ENCODE data around the gene FAM222A. TPM values are rescaled to one million over a fixed set of nuclear protein-coding genes. Genes with fewer than 3 reads are reported as not detected.

The FAM222A gene
- total RNA-seq, 1 experiment from 2014 or later: 5.5 TPM

DNA sequence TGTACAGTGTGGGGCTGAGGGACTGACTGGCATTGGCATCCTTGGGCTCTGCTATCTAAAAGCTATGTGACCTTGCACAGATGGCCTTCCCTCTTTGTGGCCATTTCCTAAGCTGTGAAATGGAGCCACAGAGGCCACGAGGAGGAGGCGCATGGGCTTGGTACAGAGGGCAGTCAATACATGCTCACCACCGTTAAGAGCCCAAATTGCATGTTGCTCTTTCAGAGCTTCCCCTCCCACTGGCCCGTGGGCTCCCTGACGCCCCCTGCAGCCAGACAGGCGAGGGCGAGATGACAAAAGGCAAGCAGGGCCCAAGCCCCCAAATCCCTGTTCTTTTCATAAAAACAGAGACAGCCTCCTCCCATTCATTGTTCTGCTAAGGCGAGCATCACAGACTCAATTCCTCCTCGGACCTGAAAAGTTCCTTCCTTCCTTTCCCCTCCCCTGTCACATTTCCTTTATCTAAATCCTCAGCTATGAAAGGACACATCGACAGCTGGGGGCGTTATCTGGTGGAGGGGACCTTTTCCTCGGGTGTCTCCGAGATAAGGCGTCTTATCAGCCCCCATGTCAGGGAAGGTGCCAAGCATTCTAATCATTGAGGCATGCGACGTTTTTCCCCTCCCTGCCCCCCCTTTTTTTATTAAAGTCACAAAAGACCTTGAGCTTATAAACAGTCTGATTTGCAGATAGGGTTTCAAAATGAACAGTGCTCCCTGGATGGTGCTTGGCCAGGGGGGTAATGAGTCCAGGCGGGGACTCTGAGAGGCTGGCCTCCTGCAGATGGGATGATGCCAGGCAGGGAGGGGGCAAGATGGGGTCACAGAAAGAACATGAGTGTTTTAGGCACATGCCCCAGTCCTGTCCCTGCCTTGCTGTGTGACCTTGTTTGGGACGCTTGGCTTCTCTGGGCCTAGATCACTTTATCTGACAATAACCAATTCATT, 26.4 kb downstream of the FAM222A start:
- TF ChIP-seq, protein P1, sequence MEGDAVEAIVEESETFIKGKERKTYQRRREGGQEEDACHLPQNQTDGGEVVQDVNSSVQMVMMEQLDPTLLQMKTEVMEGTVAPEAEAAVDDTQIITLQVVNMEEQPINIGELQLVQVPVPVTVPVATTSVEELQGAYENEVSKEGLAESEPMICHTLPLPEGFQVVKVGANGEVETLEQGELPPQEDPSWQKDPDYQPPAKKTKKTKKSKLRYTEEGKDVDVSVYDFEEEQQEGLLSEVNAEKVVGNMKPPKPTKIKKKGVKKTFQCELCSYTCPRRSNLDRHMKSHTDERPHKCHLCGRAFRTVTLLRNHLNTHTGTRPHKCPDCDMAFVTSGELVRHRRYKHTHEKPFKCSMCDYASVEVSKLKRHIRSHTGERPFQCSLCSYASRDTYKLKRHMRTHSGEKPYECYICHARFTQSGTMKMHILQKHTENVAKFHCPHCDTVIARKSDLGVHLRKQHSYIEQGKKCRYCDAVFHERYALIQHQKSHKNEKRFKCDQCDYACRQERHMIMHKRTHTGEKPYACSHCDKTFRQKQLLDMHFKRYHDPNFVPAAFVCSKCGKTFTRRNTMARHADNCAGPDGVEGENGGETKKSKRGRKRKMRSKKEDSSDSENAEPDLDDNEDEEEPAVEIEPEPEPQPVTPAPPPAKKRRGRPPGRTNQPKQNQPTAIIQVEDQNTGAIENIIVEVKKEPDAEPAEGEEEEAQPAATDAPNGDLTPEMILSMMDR (conservative IDR thresholded peaks at IDR 0.05; ENCODE audit: low read depth, low read length): peak; percentile 55
- TF ChIP-seq EZH2 (IDR thresholded peaks at IDR 0.05; ENCODE audit: borderline replicate concordance, low read depth, low read length, poor library complexity, severe bottlenecking): no peak
- Histone ChIP-seq H3K9me3 (ENCODE audit: low read depth, low read length, poor library complexity, severe bottlenecking) (no peaks in the 10 kb centered on the region), H3K36me3 (ENCODE audit: insufficient read depth, low read length, poor library complexity, severe bottlenecking) (no peaks in the 10 kb centered on the region), H3K4me3 (ENCODE audit: low read depth, low read length, poor library complexity, severe bottlenecking) (no peak overlapping the region), H3K4me1 (ENCODE audit: insufficient read depth, low read length, poor library complexity, severe bottlenecking) (peaks cover 35% of the 10 kb centered on the region), H3K27ac (ENCODE audit: low read depth, low read length, poor library complexity, severe bottlenecking) (no peak overlapping the region), H3K27me3 (replicated peaks; ENCODE audit: insufficient read depth, low read depth, low read length, poor library complexity) (no peaks in the 10 kb centered on the region)
- intact Hi-C loops (cut with micrococcal nuclease; ENCODE audit: unreplicated experiment): no loop called here
- BruUV-seq (replicated peaks): no TSS peak
- peak; percentile 38 for DNase-seq (ENCODE audit: low spot score)
- ChIA-PET CTCF (interaction anchor here (0.6 kb wide), 1 partner anchor 8 kb away, joined by 5 read pairs; no protein-coding TSS in a partner anchor), POLR2A (ENCODE audit: low non-redundant PET) (interaction anchor here (0.7 kb wide), 1 partner anchor 143 kb away, joined by 8 read pairs; no protein-coding TSS in a partner anchor)

DNA sequence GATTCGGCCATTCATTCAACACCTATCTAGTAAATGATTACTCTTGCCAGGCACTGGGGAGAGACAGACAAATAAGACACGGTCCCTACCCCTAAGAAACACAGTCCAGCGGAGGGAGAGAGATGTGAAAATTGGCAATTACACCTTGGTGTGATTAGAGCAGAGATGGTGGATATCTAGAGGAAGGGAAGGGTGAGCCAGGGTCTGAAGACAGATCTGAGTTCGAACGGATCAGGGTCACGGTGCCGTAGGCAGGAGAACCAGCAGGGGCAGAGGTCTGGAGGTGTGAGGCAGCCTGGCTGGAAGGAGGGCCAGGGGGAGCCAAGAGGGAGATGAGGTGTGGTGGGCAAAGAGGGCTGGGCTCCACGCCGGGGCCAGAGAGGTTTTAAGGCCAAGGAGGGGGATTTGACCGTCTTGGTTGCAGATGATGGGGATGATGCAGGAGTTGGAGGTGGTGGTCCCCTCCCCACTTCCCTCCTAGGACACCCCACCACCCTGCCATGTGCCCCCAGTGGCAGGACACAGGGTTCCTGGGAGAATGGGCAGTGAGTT, 27.1 kb downstream of the FAM222A start:
- Histone ChIP-seq H3K4me3 (ENCODE audit: low read depth, low read length, poor library complexity, severe bottlenecking) (no peak overlapping the region), H3K9me3 (ENCODE audit: low read depth, low read length, poor library complexity, severe bottlenecking) (no peaks in the 10 kb centered on the region), H3K36me3 (ENCODE audit: insufficient read depth, low read length, poor library complexity, severe bottlenecking) (no peaks in the 10 kb centered on the region), H3K27me3 (replicated peaks; ENCODE audit: insufficient read depth, low read depth, low read length, poor library complexity) (no peaks in the 10 kb centered on the region), H3K4me1 (ENCODE audit: insufficient read depth, low read length, poor library complexity, severe bottlenecking) (peaks cover 40% of the 10 kb centered on the region), H3K27ac (ENCODE audit: low read depth, low read length, poor library complexity, severe bottlenecking) (no peak overlapping the region)
- no peak for DNase-seq (ENCODE audit: low spot score)
- BruUV-seq (replicated peaks): no TSS peak
- POLR2A ChIA-PET (ENCODE audit: low non-redundant PET): interaction anchor here (0.7 kb wide), 1 partner anchor 143 kb away, joined by 8 read pairs; no protein-coding TSS in a partner anchor
- CTCF ChIA-PET: no interaction called here
- intact Hi-C loops (cut with micrococcal nuclease; ENCODE audit: unreplicated experiment): no loop called here
- TF ChIP-seq, protein P1 (conservative IDR thresholded peaks at IDR 0.05; ENCODE audit: low read depth, low read length): no peak
- no peak for TF ChIP-seq EZH2 (IDR thresholded peaks at IDR 0.05; ENCODE audit: borderline replicate concordance, low read depth, low read length, poor library complexity, severe bottlenecking)

DNA sequence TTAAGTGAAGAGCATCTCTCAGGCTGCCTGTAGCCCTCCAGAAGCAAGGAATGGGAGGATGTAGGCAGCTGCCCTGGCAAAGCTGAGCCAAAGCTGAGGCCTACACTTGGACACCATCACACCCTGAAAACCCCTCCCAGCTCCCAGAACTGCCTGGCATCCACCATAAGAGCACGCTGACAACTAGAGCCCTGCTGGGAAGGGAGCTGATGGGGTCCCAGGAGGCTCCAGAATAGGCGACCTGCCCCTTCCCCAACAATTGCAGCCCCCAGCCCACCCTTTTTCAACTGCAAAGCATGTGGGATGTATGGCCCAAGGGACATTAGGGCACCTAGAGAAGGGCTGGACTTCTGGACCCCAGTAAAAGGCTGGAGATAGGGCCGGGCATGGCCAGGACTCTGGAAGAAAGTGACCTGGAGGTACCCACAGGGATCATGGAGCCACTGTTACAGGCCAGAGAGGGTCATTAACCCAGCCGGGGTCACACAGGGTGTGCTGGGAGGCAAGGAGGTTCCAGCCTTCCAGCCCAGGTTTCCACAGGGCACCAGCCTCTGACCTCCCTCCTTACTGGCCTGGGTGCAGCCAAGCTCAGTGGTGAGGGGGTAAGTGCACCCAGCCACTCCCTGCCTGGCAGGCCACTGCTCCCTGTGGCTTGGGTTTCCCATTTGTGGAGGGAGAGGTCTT, 27.8 kb downstream of the FAM222A start:
- ChIA-PET POLR2A (ENCODE audit: low non-redundant PET) (no interaction called here), CTCF (no interaction called here)
- DNase-seq (ENCODE audit: low spot score): no peak

More for the DNA sequence above, 27.8 kb downstream of the FAM222A start:
- TF ChIP-seq, protein P1 (conservative IDR thresholded peaks at IDR 0.05; ENCODE audit: low read depth, low read length): no peak
- no peak for TF ChIP-seq EZH2 (IDR thresholded peaks at IDR 0.05; ENCODE audit: borderline replicate concordance, low read depth, low read length, poor library complexity, severe bottlenecking)
- Histone ChIP-seq H3K4me3 (ENCODE audit: low read depth, low read length, poor library complexity, severe bottlenecking) (no peak overlapping the region), H3K4me1 (ENCODE audit: insufficient read depth, low read length, poor library complexity, severe bottlenecking) (peaks cover 40% of the 10 kb centered on the region), H3K27me3 (replicated peaks; ENCODE audit: insufficient read depth, low read depth, low read length, poor library complexity) (no peaks in the 10 kb centered on the region), H3K27ac (ENCODE audit: low read depth, low read length, poor library complexity, severe bottlenecking) (no peak overlapping the region), H3K36me3 (ENCODE audit: insufficient read depth, low read length, poor library complexity, severe bottlenecking) (no peaks in the 10 kb centered on the region), H3K9me3 (ENCODE audit: low read depth, low read length, poor library complexity, severe bottlenecking) (no peaks in the 10 kb centered on the region)
- no TSS peak for BruUV-seq (replicated peaks)
- intact Hi-C loops (cut with micrococcal nuclease; ENCODE audit: unreplicated experiment): no loop called here
